Lung (tissue), 12 donors: ENCODE data around the gene TMA7B. TPM values are rescaled to one million over a fixed set of nuclear protein-coding genes. Genes with fewer than 3 reads are reported as not detected.

ENCODE experiments used
- ATAC-seq: fragments of 200-7000 bp; cut with Tn5 transposase; one replicate; pipeline ENCODE4 v1.9.1; 2020; ENCODE audit warnings: moderate number of reproducible peaks; ENCODE audit not compliant: insufficient read depth, low FRiP score
- DNase-seq, 3 donors: peaks; one replicate each; pipeline ENCODE4 v3.0.0-alpha.2; 2013 to 2017
- H3K27ac ChIP-seq, 2 donors: one replicate each; pipeline ENCODE4 v1.5.1; 2013; ENCODE audit warnings: mild to moderate bottlenecking in 2 of 2, moderate library complexity in 2 of 2, control low read depth in 1 of 2, inconsistent platforms in 1 of 2, low read depth in 1 of 2, low read length in 1 of 2
- H3K27me3 ChIP-seq, 3 donors: one replicate each; pipeline ENCODE4 v1.5.1; 2013; ENCODE audit warnings: low read length in 2 of 3; ENCODE audit not compliant: control insufficient read depth in 3 of 3, insufficient read depth in 3 of 3
- H3K36me3 ChIP-seq, 4 donors: one replicate each; pipeline ENCODE4 v1.5.1; 2013; ENCODE audit warnings: low read length in 4 of 4, mild to moderate bottlenecking in 1 of 4, moderate library complexity in 1 of 4; ENCODE audit not compliant: control insufficient read depth in 4 of 4, insufficient read depth in 4 of 4
- H3K4me1 ChIP-seq, 5 donors: one replicate each; pipeline ENCODE4 v1.5.1; 2013; ENCODE audit warnings: low read length in 5 of 5, mild to moderate bottlenecking in 2 of 5, moderate library complexity in 1 of 5; ENCODE audit not compliant: control insufficient read depth in 5 of 5, insufficient read depth in 5 of 5
- H3K4me3 ChIP-seq: one replicate; pipeline ENCODE4 v1.5.1; 2013; ENCODE audit warnings: mild to moderate bottlenecking, control low read depth, moderate library complexity
- H3K9ac ChIP-seq, 2 donors: one replicate each; pipeline ENCODE4 v1.5.1; 2013; ENCODE audit warnings: low read length in 2 of 2, control low read depth in 1 of 2; ENCODE audit not compliant: insufficient read depth in 1 of 2
- H3K9me3 ChIP-seq, 4 donors: one replicate each; pipeline ENCODE4 v1.5.1; 2013; ENCODE audit warnings: low read length in 3 of 4, mild to moderate bottlenecking in 1 of 4, moderate library complexity in 1 of 4; ENCODE audit not compliant: control insufficient read depth in 4 of 4, insufficient read depth in 3 of 4
- WGBS, 2 donors: extraction: QIAGEN DNeasy Blood & Tissue Kit; methylation state at CpG; one replicate each; pipeline ENCODE4 v1.1.7; 2013; 5-methylcytosine and 5-hydroxymethylcytosine counted together
- polyA plus RNA-seq, 2 donors: library from polyadenylated mRNA; stranded (reverse); fragments of 200-250 nt; gene quantifications; one replicate each; pipeline ENCODE4 v1.2.1, GENCODE V29; 2013
- total RNA-seq, 2 donors: library from RNA; depleted of rRNA in 1 of 2; stranded (reverse); fragments of >200 nt in 1 of 2; gene quantifications; one replicate each; pipeline ENCODE4 v1.2.1, GENCODE V29; 2014 to 2021
- TF ChIP-seq, protein P1 (sequence below): IDR thresholded peaks from 2 replicates; pipeline ENCODE4 v1.5.1; 2012; ENCODE audit warnings: mild to moderate bottlenecking; ENCODE audit errors: control extremely low read depth, extremely low read depth
- donor health status: control.
- donor health status: control.
- donor health status: Bipolar disorder and iron deficiency.
- donor health status: healthy.
- donor health status: DM: yes; HTN: yes; CAD: no.

Gene TMA7B
- total and polyA plus RNA-seq, 4 donors, result 0.31 to 0.57 (median 0.38) TPM

- Histone ChIP-seq H3K4me1 (peaks cover 0 to 33% (median 4%) of the 10 kb centered on the region in 5 donors), H3K36me3 (no peaks in the 10 kb centered on the region), H3K4me3 (no peak overlapping the region), H3K27me3 (peaks cover 5 to 49% (median 28%) of the 10 kb centered on the region in 3 donors), H3K9ac (no peak overlapping the region), H3K27ac (no peak overlapping the region), H3K9me3 (no peaks in the 10 kb centered on the region)
- TF ChIP-seq, protein P1, sequence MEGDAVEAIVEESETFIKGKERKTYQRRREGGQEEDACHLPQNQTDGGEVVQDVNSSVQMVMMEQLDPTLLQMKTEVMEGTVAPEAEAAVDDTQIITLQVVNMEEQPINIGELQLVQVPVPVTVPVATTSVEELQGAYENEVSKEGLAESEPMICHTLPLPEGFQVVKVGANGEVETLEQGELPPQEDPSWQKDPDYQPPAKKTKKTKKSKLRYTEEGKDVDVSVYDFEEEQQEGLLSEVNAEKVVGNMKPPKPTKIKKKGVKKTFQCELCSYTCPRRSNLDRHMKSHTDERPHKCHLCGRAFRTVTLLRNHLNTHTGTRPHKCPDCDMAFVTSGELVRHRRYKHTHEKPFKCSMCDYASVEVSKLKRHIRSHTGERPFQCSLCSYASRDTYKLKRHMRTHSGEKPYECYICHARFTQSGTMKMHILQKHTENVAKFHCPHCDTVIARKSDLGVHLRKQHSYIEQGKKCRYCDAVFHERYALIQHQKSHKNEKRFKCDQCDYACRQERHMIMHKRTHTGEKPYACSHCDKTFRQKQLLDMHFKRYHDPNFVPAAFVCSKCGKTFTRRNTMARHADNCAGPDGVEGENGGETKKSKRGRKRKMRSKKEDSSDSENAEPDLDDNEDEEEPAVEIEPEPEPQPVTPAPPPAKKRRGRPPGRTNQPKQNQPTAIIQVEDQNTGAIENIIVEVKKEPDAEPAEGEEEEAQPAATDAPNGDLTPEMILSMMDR, result no peak
- 75 to 87% methylated on average over 2 of the region's 2 CpGs for WGBS, 2 donors
- no peak for DNase-seq
- ATAC-seq, result no peak
Observed at GRCh38 chr22:39913886-39914285, 46.3 kb upstream of the TMA7B start.

DNA sequence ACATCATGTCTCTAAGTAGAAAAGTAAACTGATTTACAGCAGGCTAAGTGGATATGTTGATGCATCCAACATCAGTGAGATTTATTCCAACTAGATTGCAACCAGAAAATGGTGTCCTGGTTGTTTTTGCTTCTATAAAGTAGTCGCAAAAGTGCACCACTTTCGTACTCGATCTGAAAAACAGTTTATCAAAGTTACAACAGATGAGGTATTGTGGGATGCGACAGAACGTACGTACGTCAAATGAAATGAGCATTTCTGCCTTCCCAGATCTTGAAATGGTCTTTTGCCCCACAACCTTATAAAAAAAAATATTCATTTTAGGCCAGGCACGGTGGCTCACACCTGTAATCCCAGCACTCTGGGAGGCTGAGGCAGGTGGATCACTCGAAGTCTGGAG lies 45.6 kb upstream of the TMA7B start:
- Histone ChIP-seq H3K4me3 (no peak overlapping the region), H3K27me3 (peaks cover 5 to 42% (median 23%) of the 10 kb centered on the region in 3 donors), H3K9ac (no peak overlapping the region), H3K27ac (no peak overlapping the region), H3K36me3 (no peaks in the 10 kb centered on the region), H3K4me1 (peaks cover 0 to 36% (median 4%) of the 10 kb centered on the region in 5 donors), H3K9me3 (no peaks in the 10 kb centered on the region)
- TF ChIP-seq, protein P1, result no peak
- ATAC-seq (no peak), DNase-seq (no peak)
- 90 to 95% methylated on average over 9 of the region's 9 CpGs for WGBS, 2 donors

DNA sequence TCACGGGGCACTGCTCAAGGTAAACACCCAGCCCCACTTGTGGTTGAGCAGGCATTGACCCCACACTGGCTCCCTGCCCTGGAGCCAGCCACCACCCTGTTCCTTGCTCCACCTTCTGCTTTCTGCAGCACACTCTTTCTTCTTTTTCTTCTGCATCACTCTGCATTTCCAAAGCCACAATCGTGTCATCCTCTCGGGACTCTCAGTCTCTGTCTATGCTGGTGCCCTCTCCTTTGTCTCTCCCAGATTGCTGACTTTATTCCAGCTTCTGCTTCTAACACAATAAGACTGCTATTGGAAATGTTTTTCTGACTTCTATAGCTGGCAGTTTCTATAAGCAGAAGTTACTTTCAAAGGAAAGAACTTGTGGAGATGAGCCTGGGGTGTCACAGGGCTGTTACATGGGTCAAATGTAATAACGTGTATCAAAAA lies 44.9 kb upstream of the TMA7B start:
- Histone ChIP-seq H3K36me3 (no peaks in the 10 kb centered on the region), H3K27ac (no peak overlapping the region), H3K4me3 (no peak overlapping the region), H3K9me3 (no peaks in the 10 kb centered on the region), H3K4me1 (peaks cover 0 to 36% (median 4%) of the 10 kb centered on the region in 5 donors), H3K9ac (no peak overlapping the region), H3K27me3 (peaks cover 5 to 43% (median 22%) of the 10 kb centered on the region in 3 donors)
- DNase-seq (no peak), ATAC-seq (no peak)
- TF ChIP-seq, protein P1, result no peak
- WGBS, 2 donors, result 46 to 55% methylated on average over 4 of the region's 4 CpGs

DNA sequence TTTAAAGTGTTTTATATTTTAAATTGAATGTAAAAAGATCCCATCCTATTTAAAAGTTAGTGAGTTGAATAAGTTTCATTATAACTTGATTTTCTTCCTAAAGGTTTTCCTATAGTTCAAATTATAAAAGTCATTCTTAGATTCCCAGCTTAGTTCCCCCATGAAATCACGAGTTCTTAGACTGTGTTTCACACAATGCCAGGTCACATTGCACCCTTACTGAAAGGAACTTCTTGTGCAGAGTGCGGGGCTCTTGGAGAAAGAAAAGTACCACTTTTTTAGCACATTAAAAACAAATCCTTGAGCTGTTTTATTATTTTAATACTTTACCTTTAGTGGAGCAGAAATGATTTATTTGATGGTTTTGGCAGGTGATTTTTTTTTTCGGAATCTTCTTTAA lies 43.7 kb upstream of the TMA7B start:
- DNase-seq (no peak), ATAC-seq (no peak)
- no peaks in the 10 kb centered on the region for H3K9me3 ChIP-seq
- TF ChIP-seq, protein P1, result no peak
- H3K4me3 ChIP-seq, result no peak overlapping the region
- no peak overlapping the region for H3K9ac ChIP-seq
- H3K4me1 ChIP-seq, result peaks cover 0 to 36% (median 4%) of the 10 kb centered on the region in 5 donors
- 67 to 83% methylated on average over 3 of the region's 3 CpGs for WGBS, 2 donors
- no peaks in the 10 kb centered on the region for H3K36me3 ChIP-seq
- H3K27me3 ChIP-seq, result peaks cover 5 to 50% (median 22%) of the 10 kb centered on the region in 3 donors
- no peak overlapping the region for H3K27ac ChIP-seq
